ENCODE measurements around the gene RGS3. TPM values are rescaled to one million over a fixed set of nuclear protein-coding genes. Genes with fewer than 3 reads are reported as not detected.

RGS3 gene
- total and polyA plus RNA-seq, 7 donors: 26.9 to 50.7 (median 38.3) TPM

DNA sequence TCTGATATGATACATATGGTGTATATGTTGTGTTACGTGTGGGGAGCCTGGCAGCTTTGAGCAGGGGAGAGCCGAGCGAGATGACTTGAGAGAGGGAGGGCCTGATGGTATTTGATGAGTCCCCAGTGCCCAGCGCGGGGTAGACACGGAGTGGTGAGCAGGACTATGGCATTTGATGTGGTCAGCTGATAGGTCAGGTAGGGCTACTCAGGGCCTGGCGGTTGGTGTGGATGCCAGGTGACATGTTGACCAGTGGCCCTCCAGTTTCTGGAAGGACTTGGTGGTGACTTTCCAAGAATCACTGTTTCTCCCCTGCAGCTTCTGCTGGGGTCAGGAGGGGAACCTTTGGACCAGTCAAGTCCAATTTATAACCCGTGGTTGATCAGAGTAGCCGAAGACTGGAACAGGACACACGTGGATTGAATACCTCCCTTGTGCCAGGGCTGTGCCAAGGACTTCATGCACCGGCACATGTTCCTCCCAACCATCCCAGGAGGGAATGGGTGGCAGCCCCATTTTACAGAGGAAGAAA, 148.8 kb downstream of the RGS3 start:
- Histone ChIP-seq H3K4me1 (peaks cover 0 to 38% (median 29%) of the 10 kb centered on the region in 4 donors), H3K27me3 (no peaks in the 10 kb centered on the region), H3K9me3 (no peaks in the 10 kb centered on the region), H3K4me3 (no peak overlapping the region), H3K36me3 (no peaks in the 10 kb centered on the region), H3K27ac (no peak overlapping the region)
- intact Hi-C loops (cut with DNase I): no loop called here
- no peak for DNase-seq
- TF ChIP-seq POLR2A (IDR thresholded peaks at IDR 0.05): no peak
- WGBS, 2 donors: 86 to 88% methylated on average over 11 of the region's 11 CpGs

DNA sequence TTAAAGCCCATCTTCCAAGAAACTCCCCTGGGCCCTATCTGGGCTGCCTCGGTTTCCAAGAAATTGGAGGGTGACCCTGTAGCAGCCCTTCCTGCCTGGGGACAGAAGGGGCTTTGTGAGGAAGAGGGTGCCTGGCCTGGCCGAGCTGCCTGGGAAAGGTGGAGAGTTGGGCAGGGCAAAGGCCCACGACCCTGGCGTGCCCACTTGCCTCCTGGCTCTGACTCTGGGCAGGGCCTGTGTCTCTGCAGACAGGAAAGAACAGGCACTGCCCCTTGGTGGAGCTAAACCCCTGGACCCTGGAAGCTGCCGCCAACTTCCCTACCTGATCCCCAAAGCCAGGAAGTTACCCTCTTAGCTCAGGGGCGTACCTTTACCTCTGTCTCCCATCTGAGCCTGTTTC, 149.3 kb downstream of the RGS3 start:
- Histone ChIP-seq H3K27ac (no peak overlapping the region), H3K9me3 (no peaks in the 10 kb centered on the region), H3K4me1 (peaks cover 0 to 42% (median 33%) of the 10 kb centered on the region in 4 donors), H3K36me3 (no peaks in the 10 kb centered on the region), H3K27me3 (no peaks in the 10 kb centered on the region), H3K4me3 (no peak overlapping the region)
- no peak for DNase-seq
- WGBS, 2 donors: 90 to 92% methylated on average over 6 of the region's 6 CpGs
- intact Hi-C loops (cut with DNase I): no loop called here
- no peak for TF ChIP-seq EP300 (IDR thresholded peaks at IDR 0.05)
- no peak for TF ChIP-seq POLR2A (IDR thresholded peaks at IDR 0.05)
- TF ChIP-seq CTCF (IDR thresholded peaks at IDR 0.05): no peak
- TF ChIP-seq POLR2AphosphoS5 (IDR thresholded peaks at IDR 0.05): no peak

GRCh38 chr9:113613815-113614413, 150.4 kb downstream of the RGS3 start:
- 74 to 86% methylated on average over 6 of the region's 6 CpGs for WGBS, 2 donors
- peak overlapping the region in 2 of 4 donors; percentile 68 to 73 for H3K27ac ChIP-seq

GRCh38 chr9:113614843-113615648, 151.5 kb downstream of the RGS3 start:
- Histone ChIP-seq H3K4me3 (no peak overlapping the region), H3K27ac (peak overlapping the region; percentile 42 to 73 (median 68)), H3K27me3 (no peaks in the 10 kb centered on the region), H3K36me3 (no peaks in the 10 kb centered on the region), H3K9me3 (no peaks in the 10 kb centered on the region), H3K4me1 (peaks cover 0 to 39% (median 27%) of the 10 kb centered on the region in 4 donors)
- no peak for DNase-seq
- intact Hi-C loops (cut with DNase I): no loop called here
- WGBS, 2 donors: 56 to 75% methylated on average over 14 of the region's 14 CpGs
- TF ChIP-seq POLR2A (IDR thresholded peaks at IDR 0.05): no peak
- peak in 2 of 4 donors; percentile 37 to 41 for TF ChIP-seq POLR2AphosphoS5 (IDR thresholded peaks at IDR 0.05)
- no peak for TF ChIP-seq EP300 (IDR thresholded peaks at IDR 0.05)
- TF ChIP-seq CTCF (IDR thresholded peaks at IDR 0.05): no peak

More at GRCh38 chr9:113613815-113614413, 150.4 kb downstream of the RGS3 start:
- Histone ChIP-seq H3K9me3 (no peaks in the 10 kb centered on the region), H3K4me3 (no peak overlapping the region), H3K36me3 (no peaks in the 10 kb centered on the region), H3K4me1 (peaks cover 0 to 42% (median 32%) of the 10 kb centered on the region in 4 donors), H3K27me3 (no peaks in the 10 kb centered on the region)
- intact Hi-C loops (cut with DNase I): no loop called here
- TF ChIP-seq CTCF (IDR thresholded peaks at IDR 0.05) (no peak), POLR2A (IDR thresholded peaks at IDR 0.05) (no peak), POLR2AphosphoS5 (IDR thresholded peaks at IDR 0.05) (no peak), EP300 (IDR thresholded peaks at IDR 0.05) (no peak)
- DNase-seq: no peak

- no peaks in the 10 kb centered on the region for H3K36me3 ChIP-seq
- TF ChIP-seq EP300 (IDR thresholded peaks at IDR 0.05) (no peak), POLR2AphosphoS5 (IDR thresholded peaks at IDR 0.05) (no peak), POLR2A (IDR thresholded peaks at IDR 0.05) (no peak), CTCF (IDR thresholded peaks at IDR 0.05) (no peak)
- intact Hi-C loops (cut with DNase I): no loop called here
- 62 to 71% methylated on average over 14 of the region's 14 CpGs for WGBS, 2 donors
- DNase-seq: no peak
- no peaks in the 10 kb centered on the region for H3K27me3 ChIP-seq
- H3K27ac ChIP-seq: peak overlapping the region; percentile 35 to 73 (median 62)
- peaks cover 0 to 48% (median 34%) of the 10 kb centered on the region in 4 donors for H3K4me1 ChIP-seq
- H3K4me3 ChIP-seq: no peak overlapping the region
- H3K9me3 ChIP-seq: no peaks in the 10 kb centered on the region
Observed at GRCh38 chr9:113616116-113616515, 152.6 kb downstream of the RGS3 start.

All from sigmoid colon (tissue), 7 donors.